Mucosa of descending colon (tissue), 3 donors: Measurements from ENCODE around the gene ASTN2. TPM values are rescaled to one million over a fixed set of nuclear protein-coding genes. Genes with fewer than 3 reads are reported as not detected.

Experiments
- ATAC-seq: fragments of 200-7000 bp; cut with Tn5 transposase; one replicate; pipeline ENCODE4 v1.9.1; 2020; ENCODE audit warnings: mild to moderate bottlenecking, moderate library complexity
- DNase-seq, 3 donors: peaks; one replicate each; pipeline ENCODE4 v3.0.0-alpha.2; 2020
- H3K36me3 ChIP-seq: fragments of 200-600 bp; one replicate; pipeline ENCODE4 v1.8.0; 2021; ENCODE audit warnings: low read depth, mild to moderate bottlenecking
- H3K4me1 ChIP-seq: fragments of 200-600 bp; one replicate; pipeline ENCODE4 v1.8.0; 2021; ENCODE audit warnings: low read depth, mild to moderate bottlenecking
- H3K4me3 ChIP-seq: fragments of 200-600 bp; one replicate; pipeline ENCODE4 v1.8.0; 2021; ENCODE audit warnings: mild to moderate bottlenecking
- H3K9me3 ChIP-seq: fragments of 200-600 bp; one replicate; pipeline ENCODE4 v1.8.0; 2021; ENCODE audit warnings: mild to moderate bottlenecking
- CTCF ChIP-seq: fragments of 200-600 bp; IDR thresholded peaks from one replicate; pipeline ENCODE4 v1.8.0; 2022; ENCODE audit warnings: antibody characterized with exemption, mild to moderate bottlenecking
- intact Hi-C, 2 donors: fragments of 100-400 bp; cut with DNase I in 1 of 2; cut with micrococcal nuclease in 1 of 2; formaldehyde crosslinking; loops; one replicate each; pipeline versions ENCODE4 v1.11.0 to v1.11.1; 2022; cut with DNase I, micrococcal nuclease
- total RNA-seq, 3 donors: library from RNA; stranded (reverse); fragmentation: NEBNext Ultra II Directional in 2 of 3; extraction: Animal tissue kit (Norgen Biotek cat#: 25700) in 2 of 3; gene quantifications; one replicate each; pipeline versions ENCODE4 v1.2.1 to v1.2.4, GENCODE V29; 2021 to 2023
- donor health status: DM: no; HTN: no; CAD: no; lungs with moderate emphysema.
- donor health status: DM: no; HTN: no; CAD: no.
- donor health status: DM: no; HTN: yes; CAD: no.

ASTN2 gene
- total RNA-seq, 3 donors from 2014 or later: 3.5 to 6.1 (median 5.4) TPM

- ATAC-seq (no peak), DNase-seq (no peak)
- no peaks in the 10 kb centered on the region for H3K4me1 ChIP-seq
- no peaks in the 10 kb centered on the region for H3K9me3 ChIP-seq
- no peaks in the 10 kb centered on the region for H3K36me3 ChIP-seq
- no peak overlapping the region for H3K4me3 ChIP-seq
- intact Hi-C loops: no loop called here
- TF ChIP-seq CTCF: no peak
Observed at GRCh38 chr9:117188394-117188793, 226.5 kb downstream of the ASTN2 start.

GRCh38 chr9:117187498-117187897 is 227.4 kb downstream of the ASTN2 start:
- no peak for ATAC-seq
- no peaks in the 10 kb centered on the region for H3K36me3 ChIP-seq
- DNase-seq: no peak
- H3K4me3 ChIP-seq: no peak overlapping the region
- H3K4me1 ChIP-seq: no peaks in the 10 kb centered on the region
- TF ChIP-seq CTCF: no peak
- intact Hi-C loops: no loop called here
- H3K9me3 ChIP-seq: no peaks in the 10 kb centered on the region

GRCh38 chr9:117184173-117184572 is 230.7 kb downstream of the ASTN2 start:
- intact Hi-C loops: no loop called here
- H3K9me3 ChIP-seq: no peaks in the 10 kb centered on the region
- no peak for TF ChIP-seq CTCF
- DNase-seq (no peak), ATAC-seq (no peak)
- H3K36me3 ChIP-seq: no peaks in the 10 kb centered on the region
- H3K4me1 ChIP-seq: no peaks in the 10 kb centered on the region
- no peak overlapping the region for H3K4me3 ChIP-seq

- Histone ChIP-seq H3K4me3 (no peak overlapping the region), H3K36me3 (no peaks in the 10 kb centered on the region), H3K4me1 (no peaks in the 10 kb centered on the region), H3K9me3 (no peaks in the 10 kb centered on the region)
- intact Hi-C loops: no loop called here
- ATAC-seq (no peak), DNase-seq (no peak)
- no peak for TF ChIP-seq CTCF
Observed at GRCh38 chr9:117182046-117182445, 232.8 kb downstream of the ASTN2 start.

- intact Hi-C loops: no loop called here
- ATAC-seq: no peak
- no peak for TF ChIP-seq CTCF
Observed at GRCh38 chr9:117180896-117181445, 233.9 kb downstream of the ASTN2 start.

More at GRCh38 chr9:117180896-117181445, 233.9 kb downstream of the ASTN2 start:
- Histone ChIP-seq H3K36me3 (no peaks in the 10 kb centered on the region), H3K4me1 (no peaks in the 10 kb centered on the region), H3K9me3 (no peaks in the 10 kb centered on the region), H3K4me3 (no peak overlapping the region)
- DNase-seq: no peak
